Hematopoietic multipotent progenitor cell treated with erythropoietin and hydrocortisone succinate and interleukin-3 and kit ligand, for 4 days (in vitro differentiated cells): ENCODE data around the gene SH3D21.

ENCODE experiments used
- DNase-seq: peaks from one replicate; pipeline ENCODE4 v3.0.0-alpha.2; 2015

The SH3D21 gene

GRCh38 chr1:36303650-36304360 is 2.4 kb upstream of the SH3D21 start:
- DNase-seq: no peak

DNA sequence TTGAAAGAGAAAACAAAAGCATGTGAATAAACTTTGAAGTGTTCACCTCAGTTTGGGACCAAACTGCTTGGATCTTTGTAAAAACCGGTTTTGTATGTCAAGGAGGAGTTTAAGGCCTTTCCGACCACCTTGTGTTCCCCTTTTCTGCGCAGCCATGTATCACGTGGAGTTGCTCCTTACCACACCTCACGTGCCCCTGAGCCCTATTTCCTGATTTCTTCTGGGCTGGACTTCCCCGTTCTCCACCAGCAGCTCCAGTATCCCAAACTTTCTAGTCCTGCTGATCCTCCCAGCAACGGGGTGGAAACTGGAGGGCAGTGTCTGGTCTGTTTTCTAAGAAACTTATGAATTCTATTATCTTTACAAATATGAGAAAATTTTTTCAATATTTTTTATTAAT is 1.6 kb upstream of the SH3D21 start:
- DNase-seq: peak; percentile 60

DNA sequence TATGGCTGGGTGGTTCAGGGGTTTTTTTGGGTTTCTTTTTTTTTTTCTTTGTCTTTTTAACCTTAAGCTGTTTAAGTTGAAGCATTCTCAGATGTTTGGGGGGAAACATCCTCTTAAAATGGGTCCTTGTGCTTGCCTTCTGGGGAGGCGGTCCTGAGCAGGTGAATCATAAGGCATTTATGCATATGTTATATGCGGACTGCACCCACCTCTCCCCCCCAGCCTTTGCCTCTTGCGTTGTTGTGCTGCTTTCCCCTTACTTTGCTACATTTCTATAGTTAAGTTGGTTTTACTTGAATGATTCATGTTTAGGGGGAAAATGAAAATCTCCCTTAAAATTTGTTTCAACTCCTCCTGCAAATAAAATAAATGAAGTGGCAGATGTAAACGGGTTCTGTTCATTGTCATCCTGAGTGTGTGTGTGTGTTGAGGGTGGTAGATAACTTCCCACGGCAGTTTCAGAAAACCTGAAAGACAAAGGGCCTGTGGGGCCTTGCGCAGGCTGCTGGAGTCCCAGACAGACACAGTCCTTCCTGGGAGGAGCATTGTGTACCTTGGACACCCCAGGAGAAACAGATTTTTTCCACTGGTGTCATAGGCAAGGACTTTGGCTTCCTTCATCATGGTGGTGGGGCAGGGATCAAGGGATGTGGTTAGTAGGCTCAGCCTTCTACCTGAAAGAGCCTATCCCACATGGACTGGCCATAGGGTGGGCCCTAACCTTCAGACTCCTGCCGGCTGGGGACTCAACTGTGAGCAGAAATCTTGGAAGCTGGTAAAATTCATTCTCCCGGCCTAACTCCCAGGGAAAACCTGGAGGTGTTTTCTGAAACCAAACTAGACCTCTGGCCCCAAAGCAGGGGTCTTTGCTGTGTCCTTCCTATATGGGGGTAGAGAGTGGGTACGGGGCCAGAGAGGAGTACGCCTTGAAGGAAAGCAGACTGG is 926 bp upstream of the SH3D21 start:
- DNase-seq: no peak

- no peak for DNase-seq
Observed at GRCh38 chr1:36305915-36306209, 306 bp upstream of the SH3D21 start.

DNA sequence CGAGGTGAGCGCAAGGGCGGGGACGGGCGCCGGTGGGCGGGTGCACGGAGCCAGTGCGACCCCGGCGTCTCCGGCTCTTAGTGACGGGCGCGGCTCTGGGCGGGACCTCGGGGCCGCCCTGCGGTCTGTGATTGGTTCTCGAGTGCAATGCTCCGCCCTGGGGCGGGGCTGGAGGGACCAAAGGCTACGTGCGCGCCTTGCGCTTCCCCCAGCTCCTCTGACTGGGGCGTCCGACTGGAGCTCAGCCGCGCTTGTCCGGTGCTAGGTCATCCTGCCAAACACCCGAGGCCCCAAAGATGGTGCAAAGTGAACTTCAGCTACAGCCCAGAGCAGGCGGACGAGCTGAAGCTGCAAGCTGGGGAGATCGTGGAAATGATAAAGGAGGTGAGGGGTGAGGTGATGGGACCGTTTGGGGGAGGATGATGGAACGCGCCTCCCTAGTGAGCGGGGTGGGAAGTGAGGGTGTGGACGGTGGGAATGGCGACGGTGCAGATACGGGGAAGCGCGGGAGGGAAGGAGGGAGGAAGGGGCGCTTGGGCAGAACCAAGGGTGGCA is 811 bp downstream of the SH3D21 start:
- peak; percentile 97 for DNase-seq

- no peak for DNase-seq
Observed at GRCh38 chr1:36307601-36308330, 1.6 kb downstream of the SH3D21 start.

- no peak for DNase-seq
Observed at GRCh38 chr1:36309397-36309796, 3.2 kb downstream of the SH3D21 start.

GRCh38 chr1:36320291-36320761 is 14.2 kb downstream of the SH3D21 start:
- DNase-seq: peak; percentile 67

- DNase-seq: no peak
Observed at GRCh38 chr1:36320767-36321118, 14.6 kb downstream of the SH3D21 start.

GRCh38 chr1:36321119-36321951 is 15.2 kb downstream of the SH3D21 start:
- DNase-seq: peak; percentile 51

GRCh38 chr1:36322041-36322785 is 16.0 kb downstream of the SH3D21 start:
- no peak for DNase-seq

GRCh38 chr1:36322786-36323635 is 16.8 kb downstream of the SH3D21 start:
- peak; percentile 82 for DNase-seq

- DNase-seq: peak; percentile 87
Observed at GRCh38 chr1:36323636-36324352, 17.6 kb downstream of the SH3D21 start, which contains the start of gene EVA1B. EVA1B (minus strand) TSS chr1:36323645; CDS start chr1:36323037, 608 bp downstream.

DNA sequence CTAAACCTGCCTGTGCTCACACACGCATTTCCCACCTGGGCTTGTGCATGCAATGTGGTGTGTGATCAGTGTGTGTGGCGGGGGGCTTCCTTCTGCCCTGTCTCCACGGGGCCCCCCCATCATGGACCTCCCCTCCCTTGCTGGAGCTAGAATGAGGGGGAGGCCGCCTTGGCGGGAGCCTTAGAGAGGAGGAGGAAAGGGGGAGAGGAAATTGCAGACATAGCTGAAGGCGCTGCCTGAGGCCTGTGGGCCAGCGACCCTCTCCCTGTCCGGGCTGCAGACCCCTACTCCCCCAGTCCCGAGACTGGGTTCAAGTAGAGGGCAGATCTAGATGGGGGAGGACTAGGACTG is 18.2 kb downstream of the SH3D21 start:
- no peak for DNase-seq

DNA sequence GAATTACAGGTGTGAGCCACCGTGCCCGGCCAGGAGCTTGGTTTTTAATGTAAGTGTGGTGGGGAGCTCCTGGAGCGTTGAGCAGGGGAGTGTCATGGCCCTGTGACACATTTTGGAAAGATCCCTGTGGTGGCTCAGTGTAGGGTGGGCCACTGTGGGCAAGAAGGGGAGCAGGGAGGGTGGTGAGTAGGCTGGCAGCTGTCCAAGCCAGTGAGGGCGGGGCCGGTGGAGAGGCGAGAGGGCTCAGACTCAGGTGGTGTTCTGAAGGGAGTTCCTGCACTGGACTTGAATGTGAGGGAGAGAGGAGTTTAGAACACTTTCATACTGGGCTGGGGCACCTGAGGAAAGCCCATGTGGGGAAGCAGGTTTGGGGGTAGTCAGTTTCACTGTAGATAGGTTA is 20.3 kb downstream of the SH3D21 start:
- peak; percentile 65 for DNase-seq

DNA sequence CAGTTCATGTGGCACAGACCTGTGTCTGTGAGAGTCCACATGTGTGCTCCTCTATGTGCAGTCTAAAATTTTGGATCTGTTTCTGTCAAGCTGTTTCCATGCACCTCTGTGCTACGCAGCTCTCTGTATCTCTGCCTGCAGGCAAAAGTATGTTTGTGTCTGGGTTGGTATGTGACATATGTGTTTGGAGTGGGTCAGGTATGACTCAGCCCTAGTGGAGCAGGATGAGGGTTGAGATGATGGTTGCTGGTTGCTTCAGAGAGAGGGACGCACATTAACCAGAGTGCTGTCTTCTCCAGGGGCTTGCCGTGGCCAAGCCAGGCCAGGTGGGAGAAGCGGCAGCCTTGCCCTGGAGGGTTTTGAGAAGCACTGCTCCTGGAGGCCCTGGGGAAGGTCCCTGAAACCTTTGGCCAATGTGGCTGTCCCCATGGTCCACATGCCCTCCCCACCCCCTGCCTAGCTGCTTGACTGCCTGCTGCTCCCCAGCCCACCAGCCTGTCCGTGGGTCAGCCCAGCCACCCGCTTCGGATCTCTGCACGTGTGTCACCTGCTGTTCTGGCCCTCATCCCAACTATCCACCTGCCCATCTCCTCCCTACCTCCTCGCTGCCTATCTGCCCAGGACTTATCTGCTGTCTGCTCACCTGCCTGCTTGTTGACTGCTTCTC is 21.4 kb downstream of the SH3D21 start:
- no peak for DNase-seq

GRCh38 chr1:36328088-36328480 is 21.9 kb downstream of the SH3D21 start:
- no peak for DNase-seq

GRCh38 chr1:36328713-36329112 is 22.5 kb downstream of the SH3D21 start:
- peak; percentile 62 for DNase-seq

GRCh38 chr1:36329817-36330216 is 23.6 kb downstream of the SH3D21 start:
- no peak for DNase-seq
